Mesenchymal stem cell (in vitro differentiated cells and primary cell): Measurements from ENCODE around the gene LHX2.

Experiments
- DNase-seq: peaks from one replicate; pipeline ENCODE4 v3.0.0-alpha.2; 2013
- H2AFZ ChIP-seq: one replicate; pipeline ENCODE4 v1.6.1; 2013; ENCODE audit warnings: low read depth, mild to moderate bottlenecking, control low read depth, inconsistent platforms, low read length, moderate library complexity
- H2AK5ac ChIP-seq: 2 replicates; pipeline ENCODE4 v1.6.1; 2013; ENCODE audit warnings: low read length, moderate library complexity, mild to moderate bottlenecking, inconsistent platforms; ENCODE audit not compliant: severe bottlenecking
- H2BK120ac ChIP-seq: one replicate; pipeline ENCODE4 v1.6.1; 2013; ENCODE audit warnings: low read depth, mild to moderate bottlenecking, inconsistent platforms, low read length, moderate library complexity
- H2BK12ac ChIP-seq, 2 experiments: one replicate each; pipeline ENCODE4 v1.6.1; 2013; ENCODE audit warnings: inconsistent platforms in 2 of 2, low read length in 2 of 2, mild to moderate bottlenecking in 2 of 2, moderate library complexity in 2 of 2, control low read depth in 1 of 2
- H2BK15ac ChIP-seq: one replicate; pipeline ENCODE4 v1.6.1; 2013; ENCODE audit warnings: mild to moderate bottlenecking, low read depth, inconsistent platforms; ENCODE audit not compliant: poor library complexity, severe bottlenecking
- H2BK5ac ChIP-seq: 2 replicates; pipeline ENCODE4 v1.6.1; 2013; ENCODE audit warnings: low read depth, mild to moderate bottlenecking, low read length, control low read depth, inconsistent platforms; ENCODE audit not compliant: poor library complexity, severe bottlenecking
- H3K14ac ChIP-seq, 2 experiments: one replicate each; pipeline ENCODE4 v1.6.1; 2013; ENCODE audit warnings: inconsistent platforms in 2 of 2, low read length in 2 of 2, control low read depth in 1 of 2, mild to moderate bottlenecking in 1 of 2, moderate library complexity in 1 of 2
- H3K18ac ChIP-seq, 2 experiments: one replicate each; pipeline ENCODE4 v1.6.1; 2013; ENCODE audit warnings: inconsistent platforms in 2 of 2, low read length in 2 of 2, control low read depth in 1 of 2, low read depth in 1 of 2, mild to moderate bottlenecking in 1 of 2
- H3K23ac ChIP-seq, 2 experiments: one replicate each; pipeline ENCODE4 v1.6.1; 2013; ENCODE audit warnings: inconsistent platforms in 2 of 2, low read length in 2 of 2, mild to moderate bottlenecking in 2 of 2, moderate library complexity in 2 of 2, control low read depth in 1 of 2
- H3K27ac ChIP-seq: 2 replicates; pipeline ENCODE4 v1.5.1; 2013; ENCODE audit warnings: mild to moderate bottlenecking, moderate library complexity, low read length, control low read depth, inconsistent platforms; ENCODE audit not compliant: poor library complexity, severe bottlenecking
- H3K27me3 ChIP-seq, 2 experiments: 2 replicates each; pipeline versions ENCODE4 v1.6.1 to v1.7.0; 2013; ENCODE audit warnings: low read length in 2 of 2, mild to moderate bottlenecking in 2 of 2, moderate library complexity in 2 of 2, control low read depth in 1 of 2, inconsistent platforms in 1 of 2; ENCODE audit not compliant: control insufficient read depth in 1 of 2, insufficient read depth in 1 of 2
- H3K36me3 ChIP-seq, 2 experiments: 2 replicates each; pipeline versions ENCODE4 v1.6.1 to v1.7.0; 2013; ENCODE audit warnings: low read length in 2 of 2, control low read depth in 1 of 2, inconsistent platforms in 1 of 2, low read depth in 1 of 2, mild to moderate bottlenecking in 1 of 2; ENCODE audit not compliant: insufficient read depth in 2 of 2, control insufficient read depth in 1 of 2
- H3K4ac ChIP-seq, 2 experiments: one replicate each; pipeline ENCODE4 v1.6.1; 2013; ENCODE audit warnings: inconsistent platforms in 2 of 2, low read length in 2 of 2, mild to moderate bottlenecking in 2 of 2, moderate library complexity in 2 of 2, control low read depth in 1 of 2, low read depth in 1 of 2
- H3K4me1 ChIP-seq: 2 replicates; pipeline ENCODE4 v1.6.1; 2013; ENCODE audit warnings: low read depth, low read length, control low read depth; ENCODE audit not compliant: control insufficient read depth, insufficient read depth
- H3K4me2 ChIP-seq: 2 replicates; pipeline ENCODE4 v1.6.1; 2013; ENCODE audit warnings: low read length, mild to moderate bottlenecking, inconsistent platforms; ENCODE audit not compliant: poor library complexity, severe bottlenecking
- H3K4me3 ChIP-seq, 2 experiments: 2 replicates each; pipeline versions ENCODE4 v1.5.1 to v1.7.0; 2013; ENCODE audit warnings: low read length in 2 of 2, mild to moderate bottlenecking in 2 of 2, control low read depth in 1 of 2, low read depth in 1 of 2; ENCODE audit not compliant: insufficient read depth in 1 of 2
- H3K79me1 ChIP-seq: replicated peaks from 2 replicates; pipeline ENCODE4 v1.6.1; 2013; ENCODE audit warnings: mild to moderate bottlenecking, control low read depth, low read length, inconsistent platforms; ENCODE audit not compliant: poor library complexity, severe bottlenecking
- H3K9ac ChIP-seq: 2 replicates; pipeline ENCODE4 v1.7.0; 2013; ENCODE audit warnings: mild to moderate bottlenecking, low read length, moderate library complexity
- H3K9me3 ChIP-seq: 2 replicates; pipeline ENCODE4 v1.7.0; 2013; ENCODE audit warnings: mild to moderate bottlenecking, low read length; ENCODE audit not compliant: control insufficient read depth
- H4K8ac ChIP-seq: one replicate; pipeline ENCODE4 v1.6.1; 2013; ENCODE audit warnings: inconsistent platforms, mild to moderate bottlenecking, low read length, moderate library complexity
- H4K91ac ChIP-seq: one replicate; pipeline ENCODE4 v1.6.1; 2013; ENCODE audit warnings: mild to moderate bottlenecking, low read length, inconsistent platforms
- WGBS: methylation state at CpG from one replicate; pipeline ENCODE4 v1.1.7; 2013; ENCODE audit warnings: mixed read lengths; 5-methylcytosine and 5-hydroxymethylcytosine counted together

LHX2 gene

GRCh38 chr9:124005029-124005771 lies 6.4 kb upstream of the LHX2 start:
- H3K4me3 ChIP-seq: no peak overlapping the region
- no peak overlapping the region for H3K27ac ChIP-seq
- H3K4ac ChIP-seq: no peak overlapping the region
- peaks cover 9% of the 10 kb centered on the region for H3K4me1 ChIP-seq
- no peak overlapping the region for H3K18ac ChIP-seq
- H3K4me2 ChIP-seq: no peak overlapping the region
- H3K14ac ChIP-seq: no peak overlapping the region
- H3K9ac ChIP-seq: no peak overlapping the region
- no peaks in the 10 kb centered on the region for H3K36me3 ChIP-seq
- peaks cover 99 to 100% of the 10 kb centered on the region in 2 experiments for H3K27me3 ChIP-seq
- no peak overlapping the region for H2AFZ ChIP-seq
- H2BK120ac ChIP-seq: no peak overlapping the region
- no peak overlapping the region for H2BK5ac ChIP-seq
- H3K9me3 ChIP-seq: no peaks in the 10 kb centered on the region
- H2BK12ac ChIP-seq: no peak overlapping the region
- no peaks in the 10 kb centered on the region for H3K79me1 ChIP-seq
- no peak overlapping the region for H2BK15ac ChIP-seq
- no peak overlapping the region for H2AK5ac ChIP-seq
- 17% methylated on average over 3 of the region's 4 CpGs for WGBS
- H3K23ac ChIP-seq: no peak overlapping the region
- DNase-seq: no peak
- no peak overlapping the region for H4K8ac ChIP-seq
- no peak overlapping the region for H4K91ac ChIP-seq

- H2BK15ac ChIP-seq: no peak overlapping the region
- no peak overlapping the region for H2AK5ac ChIP-seq
- no peaks in the 10 kb centered on the region for H3K79me1 ChIP-seq
- no peak overlapping the region for H2BK120ac ChIP-seq
- WGBS: 5% methylated on average over 9 of the region's 13 CpGs
- peaks cover 18% of the 10 kb centered on the region for H3K4me1 ChIP-seq
- H3K14ac ChIP-seq: no peak overlapping the region
- H4K8ac ChIP-seq: no peak overlapping the region
- H3K4me3 ChIP-seq: no peak overlapping the region
- H3K4ac ChIP-seq: no peak overlapping the region
- H3K9ac ChIP-seq: no peak overlapping the region
- H3K4me2 ChIP-seq: no peak overlapping the region
- H3K27ac ChIP-seq: no peak overlapping the region
- H3K27me3 ChIP-seq: peaks cover 91 to 95% of the 10 kb centered on the region in 2 experiments
- H2BK12ac ChIP-seq: no peak overlapping the region
- H2AFZ ChIP-seq: no peak overlapping the region
- H3K36me3 ChIP-seq: no peaks in the 10 kb centered on the region
- H3K9me3 ChIP-seq: no peaks in the 10 kb centered on the region
- H4K91ac ChIP-seq: no peak overlapping the region
- no peak overlapping the region for H3K18ac ChIP-seq
- no peak for DNase-seq
- H3K23ac ChIP-seq: no peak overlapping the region
- H2BK5ac ChIP-seq: no peak overlapping the region
These were observed 4.9 kb upstream of the LHX2 start for GRCh38 chr9:124006448-124007361.

GRCh38 chr9:124007565-124008302 lies 3.8 kb upstream of the LHX2 start:
- Histone ChIP-seq H3K27me3 (peaks cover 87 to 95% of the 10 kb centered on the region in 2 experiments), H4K91ac (no peak overlapping the region), H3K4me3 (no peak overlapping the region), H3K27ac (no peak overlapping the region), H3K9me3 (no peaks in the 10 kb centered on the region), H2BK15ac (no peak overlapping the region), H2BK12ac (no peak overlapping the region), H3K14ac (no peak overlapping the region), H3K4me2 (no peak overlapping the region), H3K36me3 (no peaks in the 10 kb centered on the region), H2AFZ (no peak overlapping the region), H2BK5ac (no peak overlapping the region), H3K79me1 (no peaks in the 10 kb centered on the region), H3K18ac (no peak overlapping the region), H4K8ac (no peak overlapping the region), H3K4me1 (peaks cover 27% of the 10 kb centered on the region), H3K9ac (no peak overlapping the region), H3K4ac (no peak overlapping the region), H2BK120ac (no peak overlapping the region), H2AK5ac (no peak overlapping the region), H3K23ac (peak overlapping the region in 1 of 2 experiments; percentile 34)
- no peak for DNase-seq
- 2% methylated on average over 17 of the region's 25 CpGs for WGBS

GRCh38 chr9:124008303-124008693 lies 3.3 kb upstream of the LHX2 start:
- H3K79me1 ChIP-seq: no peaks in the 10 kb centered on the region
- H2BK15ac ChIP-seq: no peak overlapping the region
- H2AK5ac ChIP-seq: no peak overlapping the region
- H3K9me3 ChIP-seq: no peaks in the 10 kb centered on the region
- no peak overlapping the region for H3K23ac ChIP-seq
- H3K4ac ChIP-seq: no peak overlapping the region
- WGBS: under 1% methylated on average over 31 of the region's 38 CpGs
- no peak overlapping the region for H3K27ac ChIP-seq
- no peak overlapping the region for H2AFZ ChIP-seq
- H2BK120ac ChIP-seq: no peak overlapping the region
- no peak overlapping the region for H4K91ac ChIP-seq
- peaks cover 88 to 95% of the 10 kb centered on the region in 2 experiments for H3K27me3 ChIP-seq
- no peak overlapping the region for H3K9ac ChIP-seq
- DNase-seq: no peak
- no peak overlapping the region for H2BK12ac ChIP-seq
- H2BK5ac ChIP-seq: no peak overlapping the region
- H3K18ac ChIP-seq: no peak overlapping the region
- H3K4me2 ChIP-seq: peak overlapping the region; percentile 29
- no peak overlapping the region for H3K4me3 ChIP-seq
- H4K8ac ChIP-seq: no peak overlapping the region
- peaks cover 27% of the 10 kb centered on the region for H3K4me1 ChIP-seq
- no peaks in the 10 kb centered on the region for H3K36me3 ChIP-seq
- no peak overlapping the region for H3K14ac ChIP-seq
